Smooth muscle cell (in vitro differentiated cells): Measurements from ENCODE around the gene NDUFB8. TPM values are rescaled to one million over a fixed set of nuclear protein-coding genes. Genes with fewer than 3 reads are reported as not detected.

ENCODE experiments used
- DNase-seq: peaks from one replicate; lab custom pipeline; 2025; ENCODE audit not compliant: unreplicated experiment; lab: John Stamatoyannopoulos, UW
- H2AFZ ChIP-seq: fragments of 200-600 bp; sonication (generic); 2 replicates; pipeline ENCODE4 v1.6.0; 2016; ENCODE audit warnings: antibody characterized with exemption, low read depth, mild to moderate bottlenecking
- H3F3A ChIP-seq: fragments of 200-600 bp; sonication (generic); 2 replicates; pipeline ENCODE4 v1.6.0; 2017; ENCODE audit warnings: antibody characterized with exemption, low read depth
- H3K27ac ChIP-seq: fragments of 200-600 bp; sonication (generic); 2 replicates; pipeline ENCODE4 v1.5.1; 2016; ENCODE audit warnings: low read depth, mild to moderate bottlenecking
- H3K27me3 ChIP-seq: fragments of 200-600 bp; sonication (generic); 2 replicates; pipeline ENCODE4 v1.6.1; 2016; ENCODE audit warnings: low read depth, mild to moderate bottlenecking
- H3K36me3 ChIP-seq: fragments of 200-600 bp; sonication (generic); 2 replicates; pipeline ENCODE4 v1.5.1; 2016; ENCODE audit warnings: low read depth
- H3K4me1 ChIP-seq: fragments of 200-600 bp; sonication (generic); 2 replicates; pipeline ENCODE4 v1.5.1; 2016; ENCODE audit warnings: low read depth
- H3K4me2 ChIP-seq: fragments of 200-600 bp; sonication (generic); 2 replicates; pipeline ENCODE4 v1.6.0; 2016; ENCODE audit warnings: mild to moderate bottlenecking
- H3K4me3 ChIP-seq: fragments of 200-600 bp; sonication (generic); 2 replicates; pipeline ENCODE4 v1.5.1; 2016; ENCODE audit warnings: mild to moderate bottlenecking
- H3K79me2 ChIP-seq: fragments of 200-600 bp; sonication (generic); 2 replicates; pipeline ENCODE4 v1.6.0; 2016; ENCODE audit warnings: low read depth, mild to moderate bottlenecking
- H3K9ac ChIP-seq: fragments of 200-600 bp; sonication (generic); 2 replicates; pipeline ENCODE4 v1.6.0; 2016; ENCODE audit warnings: low read depth
- H3K9me3 ChIP-seq: fragments of 200-600 bp; sonication (generic); replicated peaks from 2 replicates; pipeline ENCODE4 v1.5.1; 2016; ENCODE audit warnings: low read depth
- H4K20me1 ChIP-seq: fragments of 200-600 bp; sonication (generic); 2 replicates; pipeline ENCODE4 v1.6.0; 2016; ENCODE audit warnings: low read depth
- WGBS: methylation state at CpG from one replicate; pipeline ENCODE4 v1.1.7; 2016; ENCODE audit warnings: low lambda C conversion rate; 5-methylcytosine and 5-hydroxymethylcytosine counted together
- polyA plus RNA-seq: library from polyadenylated mRNA; unstranded; fragments of >200 nt; fragmentation: Nextera tagmentation; extraction: Ambion mirVana; gene quantifications from 2 replicates; pipeline ENCODE4 v1.2.1, GENCODE V29; 2016
- total RNA-seq: library from RNA; depleted of rRNA; stranded (reverse); fragments of >200 nt; gene quantifications from 2 replicates; pipeline ENCODE4 v1.2.3, GENCODE V29; 2014
- TF ChIP-seq, protein P1 (sequence below): fragments of 200-600 bp; sonication (generic); IDR thresholded peaks from 2 replicates; pipeline ENCODE4 v1.5.1; 2017; ENCODE audit warnings: borderline replicate concordance, mild to moderate bottlenecking, antibody characterized with exemption; ENCODE audit not compliant: insufficient read depth, poor library complexity, severe bottlenecking

NDUFB8 gene
- total and polyA plus RNA-seq, 2 experiments from 2014 or later = 128 to 430 TPM

DNA sequence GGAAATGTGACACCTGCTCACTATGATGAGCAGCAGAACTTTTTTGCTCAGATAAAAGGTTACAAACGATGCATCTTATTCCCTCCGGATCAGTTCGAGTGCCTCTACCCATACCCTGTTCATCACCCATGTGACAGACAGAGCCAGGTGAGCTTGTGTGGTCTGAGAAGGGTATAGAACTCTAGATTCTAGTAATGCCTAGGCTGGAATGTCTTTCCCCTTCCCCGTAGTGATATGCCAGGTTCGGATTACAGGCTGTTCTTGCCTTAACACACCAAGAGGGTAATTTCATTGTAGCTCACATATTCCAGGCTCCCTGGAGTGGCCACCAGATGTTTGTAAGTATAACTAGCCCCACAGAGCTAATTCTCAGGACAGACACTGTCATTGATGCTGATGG is 15.3 kb upstream of the NDUFB8 start:
- no peaks in the 10 kb centered on the region for H3F3A ChIP-seq
- no peaks in the 10 kb centered on the region for H3K27me3 ChIP-seq
- H3K9ac ChIP-seq = no peak overlapping the region
- H3K79me2 ChIP-seq = no peaks in the 10 kb centered on the region
- WGBS = 96% methylated on average over 5 of the region's 5 CpGs
- H3K36me3 ChIP-seq = peaks cover 8% of the 10 kb centered on the region
- no peak overlapping the region for H3K27ac ChIP-seq
- H3K4me3 ChIP-seq = no peak overlapping the region
- H2AFZ ChIP-seq = no peak overlapping the region
- no peaks in the 10 kb centered on the region for H3K9me3 ChIP-seq
- TF ChIP-seq, protein P1, sequence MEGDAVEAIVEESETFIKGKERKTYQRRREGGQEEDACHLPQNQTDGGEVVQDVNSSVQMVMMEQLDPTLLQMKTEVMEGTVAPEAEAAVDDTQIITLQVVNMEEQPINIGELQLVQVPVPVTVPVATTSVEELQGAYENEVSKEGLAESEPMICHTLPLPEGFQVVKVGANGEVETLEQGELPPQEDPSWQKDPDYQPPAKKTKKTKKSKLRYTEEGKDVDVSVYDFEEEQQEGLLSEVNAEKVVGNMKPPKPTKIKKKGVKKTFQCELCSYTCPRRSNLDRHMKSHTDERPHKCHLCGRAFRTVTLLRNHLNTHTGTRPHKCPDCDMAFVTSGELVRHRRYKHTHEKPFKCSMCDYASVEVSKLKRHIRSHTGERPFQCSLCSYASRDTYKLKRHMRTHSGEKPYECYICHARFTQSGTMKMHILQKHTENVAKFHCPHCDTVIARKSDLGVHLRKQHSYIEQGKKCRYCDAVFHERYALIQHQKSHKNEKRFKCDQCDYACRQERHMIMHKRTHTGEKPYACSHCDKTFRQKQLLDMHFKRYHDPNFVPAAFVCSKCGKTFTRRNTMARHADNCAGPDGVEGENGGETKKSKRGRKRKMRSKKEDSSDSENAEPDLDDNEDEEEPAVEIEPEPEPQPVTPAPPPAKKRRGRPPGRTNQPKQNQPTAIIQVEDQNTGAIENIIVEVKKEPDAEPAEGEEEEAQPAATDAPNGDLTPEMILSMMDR = no peak
- DNase-seq = no peak
- no peaks in the 10 kb centered on the region for H3K4me1 ChIP-seq
- peaks cover 29% of the 10 kb centered on the region for H4K20me1 ChIP-seq
- H3K4me2 ChIP-seq = no peak overlapping the region

DNA sequence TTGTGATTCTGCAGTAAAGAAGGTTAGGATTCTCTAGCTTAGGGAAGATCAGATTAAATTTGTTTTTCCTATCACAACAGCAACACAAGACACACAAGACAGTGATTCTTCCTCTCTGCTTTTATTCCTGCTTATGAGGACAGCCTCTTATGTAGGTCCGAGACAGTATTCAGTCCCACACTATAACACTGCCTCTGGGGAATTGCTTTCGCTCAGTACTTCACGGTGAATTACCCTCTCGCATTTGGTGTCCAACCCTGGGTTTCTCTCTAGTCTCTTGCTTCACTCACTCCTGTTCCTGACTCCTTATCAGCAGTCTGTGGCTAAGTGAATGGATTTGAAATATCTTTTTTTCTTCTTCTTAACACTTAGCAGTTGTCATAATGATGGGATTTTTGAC is 7.8 kb upstream of the NDUFB8 start:
- no peak overlapping the region for H3K9ac ChIP-seq
- H3K4me3 ChIP-seq = no peak overlapping the region
- H3K9me3 ChIP-seq = no peaks in the 10 kb centered on the region
- H3K27me3 ChIP-seq = no peaks in the 10 kb centered on the region
- peaks cover 26% of the 10 kb centered on the region for H3K79me2 ChIP-seq
- no peak overlapping the region for H3K27ac ChIP-seq
- peaks cover 11% of the 10 kb centered on the region for H3K4me1 ChIP-seq
- H3K36me3 ChIP-seq = peaks cover 4% of the 10 kb centered on the region
- H4K20me1 ChIP-seq = peaks cover 45% of the 10 kb centered on the region
- DNase-seq = no peak
- WGBS = 99% methylated on average over 4 of the region's 4 CpGs
- peak overlapping the region; percentile 92 for H3K4me2 ChIP-seq
- no peak overlapping the region for H2AFZ ChIP-seq
- TF ChIP-seq, protein P1 = no peak
- no peaks in the 10 kb centered on the region for H3F3A ChIP-seq

DNA sequence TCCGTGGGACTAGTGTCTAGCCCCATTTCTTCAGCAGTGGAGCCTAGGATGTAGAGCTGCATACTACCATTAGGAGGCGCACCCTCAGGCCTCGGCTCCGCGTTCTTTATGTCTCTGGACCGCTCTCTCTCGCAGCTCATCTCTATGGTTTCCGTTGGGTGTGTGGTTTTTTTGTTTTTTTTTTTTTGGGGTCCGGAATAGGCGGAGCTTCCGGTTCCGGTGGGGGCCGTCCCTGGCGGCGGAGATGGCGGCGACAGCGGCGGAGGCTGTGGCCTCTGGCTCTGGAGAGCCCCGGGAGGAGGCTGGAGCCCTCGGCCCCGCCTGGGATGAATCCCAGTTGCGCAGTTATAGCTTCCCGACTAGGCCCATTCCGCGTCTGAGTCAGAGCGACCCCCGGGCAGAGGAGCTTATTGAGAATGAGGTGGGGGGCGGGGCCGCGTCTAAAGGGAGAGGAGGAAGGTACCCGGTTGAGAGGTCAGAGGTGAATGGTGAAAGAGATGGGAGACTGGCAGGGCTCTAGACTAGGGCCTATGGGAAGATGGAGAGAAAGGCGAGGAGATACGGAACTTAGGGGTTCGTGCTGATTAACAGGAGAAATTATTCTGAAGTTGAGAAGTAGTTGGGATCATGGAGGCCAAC is 6.2 kb upstream of the NDUFB8 start, which contains the start of gene HIF1AN:
Gene HIF1AN (plus strand): TSS at position 229 of the 639 bp plus-strand sequence. CDS start 16 bp downstream, at position 245.
- TF ChIP-seq, protein P1 = peak; percentile 89
- Histone ChIP-seq H3K4me2 (peak within 1 kb of the TSS; percentile 92), H3K9me3 (no peaks in the 10 kb centered on the region), H3K4me1 (peaks cover 11% of the 10 kb centered on the region), H3K27ac (no peak within 1 kb of the TSS), H3K27me3 (no peaks in the 10 kb centered on the region), H3F3A (no peaks in the 10 kb centered on the region), H3K36me3 (no peaks in the 10 kb centered on the region), H3K9ac (peak within 1 kb of the TSS; percentile 65), H4K20me1 (peaks cover 37% of the 10 kb centered on the region), H3K79me2 (peaks cover 26% of the 10 kb centered on the region), H2AFZ (peak within 1 kb of the TSS; percentile 99), H3K4me3 (peak within 1 kb of the TSS; percentile 88)
- WGBS = 1% methylated on average over 35 of the region's 35 CpGs
- peak; percentile 39 for DNase-seq

DNA sequence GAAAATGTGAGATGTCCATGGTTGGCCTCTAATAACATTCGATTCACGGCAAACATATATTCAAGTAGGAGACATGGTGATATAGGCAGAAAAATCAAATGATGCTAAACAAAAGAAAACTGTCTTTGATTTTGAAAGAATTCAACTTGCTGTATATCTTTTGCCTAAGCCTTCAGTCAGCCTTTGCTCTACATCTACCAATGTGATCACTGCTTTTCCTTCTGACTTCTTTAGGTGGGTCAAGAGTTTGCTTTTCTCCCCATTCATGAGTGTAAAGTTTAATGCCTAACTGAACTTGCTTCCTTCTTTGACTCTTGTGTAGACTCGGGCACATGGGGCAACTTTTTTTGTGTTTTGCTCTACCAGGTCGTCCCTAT is 5.7 kb upstream of the NDUFB8 start:
- WGBS = 48% methylated on average over 4 of the region's 4 CpGs
- Histone ChIP-seq H3K27ac (no peak overlapping the region), H3F3A (no peaks in the 10 kb centered on the region), H3K4me1 (peaks cover 11% of the 10 kb centered on the region), H2AFZ (peak overlapping the region; percentile 99), H3K9me3 (no peaks in the 10 kb centered on the region), H3K9ac (peak overlapping the region; percentile 26), H3K4me3 (peak overlapping the region; percentile 88), H3K27me3 (no peaks in the 10 kb centered on the region), H3K36me3 (no peaks in the 10 kb centered on the region), H3K79me2 (peaks cover 26% of the 10 kb centered on the region), H4K20me1 (peaks cover 35% of the 10 kb centered on the region), H3K4me2 (peak overlapping the region; percentile 88)
- TF ChIP-seq, protein P1 = no peak
- DNase-seq = no peak
